Skeletal muscle tissue (tissue), 4 donors: Measurements from ENCODE around the gene SCN1B. TPM values are rescaled to one million over a fixed set of nuclear protein-coding genes. Genes with fewer than 3 reads are reported as not detected.

ENCODE experiments used
- H3K27ac ChIP-seq: one replicate; pipeline ENCODE4 v1.7.0; 2013; ENCODE audit warnings: mild to moderate bottlenecking, low read depth, low read length, inconsistent platforms
- H3K27me3 ChIP-seq, 3 donors: one replicate each; pipeline ENCODE4 v1.7.0; 2013; ENCODE audit warnings: low read length in 3 of 3; ENCODE audit not compliant: control insufficient read depth in 3 of 3, insufficient read depth in 3 of 3
- H3K36me3 ChIP-seq, 3 donors: one replicate each; pipeline ENCODE4 v1.7.0; 2013; ENCODE audit warnings: low read length in 3 of 3; ENCODE audit not compliant: control insufficient read depth in 3 of 3, insufficient read depth in 3 of 3
- H3K4me1 ChIP-seq, 3 donors: one replicate each; pipeline ENCODE4 v1.7.0; 2013; ENCODE audit warnings: low read length in 3 of 3, mild to moderate bottlenecking in 3 of 3; ENCODE audit not compliant: control insufficient read depth in 3 of 3, insufficient read depth in 3 of 3
- H3K4me3 ChIP-seq, 3 donors: one replicate each; pipeline ENCODE4 v1.7.0; 2013; ENCODE audit warnings: low read length in 3 of 3
- H3K9ac ChIP-seq, 3 donors: one replicate each; pipeline ENCODE4 v1.7.0; 2013; ENCODE audit warnings: low read length in 3 of 3, mild to moderate bottlenecking in 3 of 3, moderate library complexity in 2 of 3, low read depth in 1 of 3
- H3K9me3 ChIP-seq, 3 donors: one replicate each; pipeline ENCODE4 v1.7.0; 2013; ENCODE audit warnings: low read length in 3 of 3; ENCODE audit not compliant: control insufficient read depth in 3 of 3
- total RNA-seq: library from RNA; depleted of rRNA; stranded (reverse); fragments of >200 nt; gene quantifications from one replicate; pipeline ENCODE4 v1.2.3, GENCODE V29; 2014
- donor health status: Osteomylitis.

Gene SCN1B
- total RNA-seq, 1 donor from 2014 or later: 1.6 TPM

DNA sequence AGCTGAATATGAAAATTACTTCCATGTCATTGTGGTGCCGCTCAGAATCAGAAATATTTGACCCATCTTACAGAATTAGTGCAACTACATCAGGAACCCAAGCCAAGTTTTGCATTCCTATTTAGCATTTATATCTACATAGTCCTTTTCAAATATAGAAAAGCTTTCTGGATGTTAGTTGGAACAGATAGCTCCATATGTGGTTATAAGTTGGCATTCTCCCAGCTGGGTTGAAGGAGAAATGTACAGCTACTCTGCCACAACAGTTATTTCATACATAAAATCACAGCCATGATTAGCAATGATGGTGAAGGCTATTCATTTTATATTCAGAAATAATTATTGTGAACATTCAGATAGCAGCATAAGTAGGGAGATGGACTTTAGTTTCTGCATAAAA is 39.4 kb downstream of the SCN1B start:
- Histone ChIP-seq H3K9me3 (peaks cover 3 to 5% (median 4%) of the 10 kb centered on the region in 3 donors), H3K9ac (no peak overlapping the region), H3K4me1 (peaks cover 0 to 13% (median 8%) of the 10 kb centered on the region in 3 donors), H3K36me3 (no peaks in the 10 kb centered on the region), H3K4me3 (no peak overlapping the region), H3K27me3 (peaks cover 0 to 4% (median 0%) of the 10 kb centered on the region in 3 donors), H3K27ac (no peak overlapping the region)

DNA sequence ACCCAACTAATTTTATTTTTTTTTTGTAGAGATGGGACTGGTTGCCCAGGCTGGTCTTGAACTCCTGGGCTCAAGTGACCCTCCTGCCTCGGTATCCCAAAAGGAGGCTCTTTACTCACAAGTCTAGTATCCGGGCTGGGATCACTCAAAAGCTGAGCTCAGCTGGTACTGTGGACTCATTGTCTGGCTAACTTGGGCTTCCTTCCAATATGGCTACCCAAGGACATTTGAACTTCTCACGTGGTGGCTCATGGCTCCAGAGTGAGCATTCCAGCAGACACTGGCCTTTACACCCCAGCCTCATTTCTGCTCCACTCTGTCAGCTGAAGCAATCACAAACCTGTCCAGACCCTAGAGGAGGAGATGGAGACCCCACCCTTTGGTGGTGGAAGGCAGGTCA is 40.2 kb downstream of the SCN1B start:
- Histone ChIP-seq H3K9me3 (peaks cover 3 to 5% (median 4%) of the 10 kb centered on the region in 3 donors), H3K9ac (no peak overlapping the region), H3K4me1 (peaks cover 0 to 13% (median 8%) of the 10 kb centered on the region in 3 donors), H3K27me3 (peaks cover 0 to 4% (median 0%) of the 10 kb centered on the region in 3 donors), H3K36me3 (no peaks in the 10 kb centered on the region), H3K4me3 (no peak overlapping the region), H3K27ac (no peak overlapping the region)

DNA sequence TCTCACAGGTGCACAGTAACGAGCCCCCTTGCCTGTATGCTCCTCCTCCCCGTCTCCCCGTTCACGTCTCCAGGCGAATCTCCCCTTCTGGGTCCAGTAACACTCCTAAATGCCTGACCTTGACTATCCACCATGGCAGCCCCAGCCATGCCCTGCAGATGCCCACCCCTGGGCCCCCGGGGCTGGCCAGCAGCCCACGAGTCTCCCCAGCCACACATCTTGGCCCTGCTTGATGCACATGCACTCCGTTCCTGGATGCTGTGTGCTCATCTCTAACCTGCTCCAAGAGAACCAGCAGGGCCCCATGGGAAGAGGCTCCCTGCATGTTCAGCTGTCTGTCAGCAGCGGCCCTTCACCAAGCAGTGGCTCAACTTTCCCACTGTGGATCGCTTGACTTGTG is 43.2 kb downstream of the SCN1B start:
- H3K9ac ChIP-seq: no peak overlapping the region

DNA sequence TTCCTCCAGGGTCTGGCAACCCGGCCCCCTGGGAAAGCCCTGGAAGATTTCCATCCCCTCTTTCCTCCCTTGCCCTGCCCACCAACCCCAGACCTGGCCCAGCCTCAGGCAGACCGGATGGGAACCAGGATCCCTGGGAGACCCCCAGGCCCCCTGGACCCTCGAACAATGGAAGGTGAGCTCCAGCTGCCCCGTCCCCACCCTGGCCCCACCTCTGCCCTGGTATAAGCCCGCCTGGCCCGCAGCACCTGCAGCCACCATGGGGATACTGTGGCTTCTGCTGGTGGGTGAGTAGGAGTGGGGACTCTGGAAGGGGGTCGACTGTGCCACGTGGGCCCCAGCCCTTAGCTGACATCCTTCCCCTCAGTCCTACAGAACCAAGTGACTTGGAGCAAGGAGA is 43.7 kb downstream of the SCN1B start:
- no peaks in the 10 kb centered on the region for H3K27me3 ChIP-seq
- H3K36me3 ChIP-seq: no peaks in the 10 kb centered on the region
- no peaks in the 10 kb centered on the region for H3K4me1 ChIP-seq
- H3K9me3 ChIP-seq: peaks cover 3 to 5% (median 4%) of the 10 kb centered on the region in 3 donors
- H3K27ac ChIP-seq: no peak overlapping the region
- no peak overlapping the region for H3K9ac ChIP-seq
- no peak overlapping the region for H3K4me3 ChIP-seq

More for the DNA sequence above, 43.2 kb downstream of the SCN1B start:
- Histone ChIP-seq H3K36me3 (no peaks in the 10 kb centered on the region), H3K9me3 (peaks cover 3 to 5% (median 4%) of the 10 kb centered on the region in 3 donors), H3K27ac (no peak overlapping the region), H3K4me3 (no peak overlapping the region), H3K4me1 (peaks cover 0 to 3% (median 2%) of the 10 kb centered on the region in 3 donors), H3K27me3 (peaks cover 0 to 2% (median 0%) of the 10 kb centered on the region in 3 donors)

DNA sequence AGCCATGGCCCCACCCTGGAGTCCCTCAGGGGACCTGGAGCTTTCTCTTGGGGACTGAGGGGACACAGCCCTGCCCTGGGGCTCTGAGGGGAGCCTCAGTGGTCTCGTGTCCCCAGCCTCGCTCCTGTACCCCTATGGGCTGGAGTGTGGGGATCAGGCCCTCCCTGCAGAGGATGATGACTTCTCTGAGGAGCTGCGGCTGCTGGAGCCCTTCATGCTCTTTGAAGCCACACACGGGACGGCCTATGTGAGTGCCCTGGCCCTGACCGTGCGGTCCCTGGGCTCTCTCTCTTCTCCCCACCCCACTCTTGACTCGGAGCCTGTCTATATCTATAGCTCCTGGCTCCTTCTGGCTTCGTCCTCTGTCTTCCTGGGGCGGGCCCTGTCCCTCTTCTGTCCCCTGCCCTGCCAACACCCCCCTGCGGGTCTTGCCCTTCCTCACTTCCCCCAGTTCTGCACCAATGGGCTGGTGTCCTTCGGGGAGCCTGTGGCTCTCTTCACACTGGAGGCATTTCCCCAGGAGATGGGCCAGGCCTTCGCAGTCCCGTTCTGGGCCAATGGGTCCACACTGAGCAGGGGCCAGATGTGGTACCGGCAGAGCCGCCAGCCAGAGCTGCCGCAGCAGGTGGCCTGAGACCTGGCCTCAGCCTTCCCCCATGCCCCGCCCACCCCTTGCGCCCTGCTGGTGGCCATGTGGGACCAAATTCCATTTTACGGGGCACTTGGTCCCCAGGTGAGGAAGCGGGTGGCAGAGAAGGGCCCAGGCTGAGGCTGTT is 44.3 kb downstream of the SCN1B start:
- no peaks in the 10 kb centered on the region for H3K36me3 ChIP-seq
- no peaks in the 10 kb centered on the region for H3K4me1 ChIP-seq
- H3K27me3 ChIP-seq: no peaks in the 10 kb centered on the region
- H3K9me3 ChIP-seq: peaks cover 3 to 5% (median 4%) of the 10 kb centered on the region in 3 donors
- no peak overlapping the region for H3K27ac ChIP-seq
- no peak overlapping the region for H3K9ac ChIP-seq
- no peak overlapping the region for H3K4me3 ChIP-seq

DNA sequence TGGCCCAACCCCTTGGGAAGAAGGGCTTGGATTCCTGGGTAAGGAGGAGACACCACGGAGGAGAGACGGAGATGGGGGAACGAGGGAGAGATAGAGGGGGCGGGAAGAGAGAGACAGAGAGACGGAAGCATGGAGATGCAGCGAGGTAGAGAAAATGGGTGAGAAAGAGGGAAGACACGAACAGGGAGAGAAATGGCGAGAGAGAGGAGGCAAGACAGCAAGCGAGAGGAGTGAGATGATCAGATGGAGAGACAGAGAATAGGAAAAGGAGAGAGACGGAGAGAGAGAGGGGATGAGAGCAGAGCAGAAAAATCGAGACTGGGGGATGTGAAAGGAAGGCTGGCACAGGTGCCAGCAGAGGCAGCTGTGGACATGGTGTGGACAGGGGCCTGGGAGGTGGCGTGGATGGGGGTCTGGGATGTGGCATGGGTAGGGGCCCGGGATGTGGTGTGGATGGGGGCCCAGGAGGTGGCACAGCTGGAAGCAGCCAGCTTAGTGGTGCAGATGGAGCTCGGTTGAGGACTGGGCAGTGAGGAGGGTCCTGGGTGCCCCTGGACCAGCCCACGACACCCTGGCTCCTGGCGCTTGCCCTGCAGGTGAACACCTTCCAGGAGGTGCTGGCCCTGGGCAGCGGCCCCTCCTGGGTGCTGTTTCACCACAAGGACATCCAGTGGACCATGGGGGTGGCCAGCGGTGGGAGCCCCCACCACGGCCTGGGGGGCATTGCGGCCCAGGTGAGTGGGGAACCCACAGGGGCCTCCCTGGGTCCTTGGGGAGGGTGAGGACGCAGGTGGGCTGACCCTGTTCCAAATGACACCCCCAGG is 45.1 kb downstream of the SCN1B start:
- no peak overlapping the region for H3K9ac ChIP-seq

DNA sequence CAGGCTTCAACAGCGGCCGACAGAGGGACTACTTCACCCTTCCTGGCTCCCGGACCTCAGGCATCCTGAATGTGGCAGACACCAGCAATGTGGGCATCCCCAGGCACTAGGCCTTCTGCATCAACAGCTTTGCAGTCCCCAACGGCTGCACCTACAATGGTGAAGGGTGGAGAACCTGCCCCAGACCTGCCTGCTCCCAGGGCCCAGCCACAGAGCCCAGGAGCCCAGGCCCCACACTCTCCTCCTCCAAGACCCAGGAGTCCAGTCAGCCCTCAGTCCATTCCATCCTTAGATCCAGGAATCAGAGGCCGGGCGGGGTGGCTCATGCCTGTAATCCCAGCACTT is 45.7 kb downstream of the SCN1B start:
- Histone ChIP-seq H3K4me1 (peaks cover 0 to 5% (median under 1%) of the 10 kb centered on the region in 3 donors), H3K4me3 (no peak overlapping the region), H3K9ac (no peak overlapping the region), H3K27me3 (no peaks in the 10 kb centered on the region), H3K36me3 (no peaks in the 10 kb centered on the region), H3K9me3 (no peaks in the 10 kb centered on the region), H3K27ac (no peak overlapping the region)

More for the DNA sequence above, 45.1 kb downstream of the SCN1B start:
- Histone ChIP-seq H3K4me3 (no peak overlapping the region), H3K4me1 (no peaks in the 10 kb centered on the region), H3K27ac (no peak overlapping the region), H3K27me3 (no peaks in the 10 kb centered on the region), H3K36me3 (no peaks in the 10 kb centered on the region), H3K9me3 (peaks cover 3 to 4% (median 3%) of the 10 kb centered on the region in 3 donors)

DNA sequence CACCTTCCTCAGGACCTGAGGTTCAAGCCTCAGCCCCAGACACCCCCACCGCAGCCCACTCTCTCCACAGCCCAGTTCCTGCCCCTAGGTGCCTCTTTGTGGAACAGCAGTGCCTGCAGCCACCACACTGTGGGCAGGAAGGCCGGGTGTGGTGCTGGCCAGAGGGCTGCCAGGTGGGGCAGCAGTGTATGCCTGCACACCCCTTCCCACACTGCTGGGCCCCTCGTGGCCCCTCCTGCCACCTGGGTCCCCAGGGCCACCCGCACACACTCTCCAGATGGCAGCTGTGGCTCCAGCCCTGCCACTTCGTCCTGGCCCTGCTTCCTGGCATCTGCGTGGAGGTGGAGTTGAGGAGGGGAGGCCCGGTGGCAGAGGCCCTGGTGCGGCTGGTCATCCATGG is 46.4 kb downstream of the SCN1B start:
- no peak overlapping the region for H3K9ac ChIP-seq
- no peak overlapping the region for H3K4me3 ChIP-seq
- no peaks in the 10 kb centered on the region for H3K36me3 ChIP-seq
- H3K4me1 ChIP-seq: peaks cover 0 to 8% (median 4%) of the 10 kb centered on the region in 3 donors
- no peak overlapping the region for H3K27ac ChIP-seq
- no peaks in the 10 kb centered on the region for H3K27me3 ChIP-seq
- no peaks in the 10 kb centered on the region for H3K9me3 ChIP-seq

DNA sequence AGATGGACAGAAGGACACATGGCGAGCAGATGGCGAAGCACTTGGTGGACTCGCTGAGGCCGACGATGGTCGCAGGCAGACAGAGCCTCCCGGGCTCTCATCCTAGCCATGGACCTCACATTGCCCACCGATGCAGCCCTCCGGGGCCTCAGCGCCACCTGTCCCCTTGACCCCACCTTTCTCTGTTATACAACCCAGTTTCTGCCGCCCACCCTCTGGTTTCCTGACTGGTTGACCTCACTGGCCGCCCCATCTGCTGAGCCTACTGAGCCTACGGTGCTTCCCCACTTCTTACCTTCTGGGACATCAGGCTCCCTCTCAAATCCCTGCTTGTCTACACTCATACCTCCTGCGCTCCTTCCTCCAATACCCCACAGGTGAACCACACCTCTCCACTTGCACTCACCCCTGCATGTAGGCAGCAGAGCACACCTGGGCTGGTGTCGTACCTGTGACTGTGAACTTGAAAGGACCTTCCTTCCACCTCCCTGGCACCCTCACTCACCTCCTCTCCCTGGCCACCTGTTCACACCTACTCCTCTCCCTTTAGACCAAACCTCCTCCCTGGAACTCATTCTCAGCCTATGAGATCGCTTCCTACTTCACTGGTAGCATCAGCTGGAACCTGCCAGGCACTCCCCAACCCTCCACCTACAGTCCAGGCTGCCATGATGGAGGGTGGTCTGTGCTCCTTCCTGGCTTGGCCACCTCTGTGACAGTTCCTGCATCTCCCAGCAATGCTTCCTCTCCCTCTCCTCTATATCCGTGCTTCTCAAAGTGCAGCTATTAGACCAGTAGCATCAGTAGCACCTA is 47.3 kb downstream of the SCN1B start:
- Histone ChIP-seq H3K36me3 (no peaks in the 10 kb centered on the region), H3K9ac (no peak overlapping the region), H3K9me3 (no peaks in the 10 kb centered on the region), H3K4me1 (peaks cover 0 to 8% (median 4%) of the 10 kb centered on the region in 3 donors), H3K27ac (no peak overlapping the region), H3K27me3 (no peaks in the 10 kb centered on the region), H3K4me3 (no peak overlapping the region)
